Thyroid gland (tissue), 4 donors: Measurements from ENCODE around the gene CFAP58.

Source experiments
- CTCF ChIP-seq, 6 experiments: fragments of 200-600 bp in 3 of 6; fragments of 450-650 bp in 3 of 6; sonication (generic) in 3 of 6; IDR thresholded peaks; one replicate each; pipeline ENCODE4 v1.5.1; 2016 to 2019; ENCODE audit warnings: antibody characterized with exemption in 6 of 6, mild to moderate bottlenecking in 2 of 6, inconsistent platforms in 1 of 6, moderate library complexity in 1 of 6
- POLR2A ChIP-seq, 2 donors: fragments of 450-650 bp; IDR thresholded peaks; one replicate each; pipeline ENCODE4 v1.6.1; 2017; ENCODE audit warnings: antibody characterized with exemption in 2 of 2, mild to moderate bottlenecking in 2 of 2, moderate library complexity in 1 of 2

GRCh38 chr10:104351061-104351702 lies 2.5 kb upstream of the CFAP58 start:
- no peak for TF ChIP-seq POLR2A (IDR thresholded peaks at IDR 0.05)
- TF ChIP-seq CTCF (IDR thresholded peaks at IDR 0.05), result no peak
